Stimulated activated CD4-positive, alpha-beta T cell treated with anti-CD3 and anti-CD28 coated beads, TNF-alpha, amount 100 ng/mL, for 4 hours (primary cell): ENCODE measurements around the gene EEF1AKMT3.

Source experiments
- DNase-seq, 3 experiments: peaks; one replicate each; pipeline ENCODE4 v3.0.0-alpha.2; 2020; ENCODE audit warnings: low read depth in 3 of 3

EEF1AKMT3 gene

DNA sequence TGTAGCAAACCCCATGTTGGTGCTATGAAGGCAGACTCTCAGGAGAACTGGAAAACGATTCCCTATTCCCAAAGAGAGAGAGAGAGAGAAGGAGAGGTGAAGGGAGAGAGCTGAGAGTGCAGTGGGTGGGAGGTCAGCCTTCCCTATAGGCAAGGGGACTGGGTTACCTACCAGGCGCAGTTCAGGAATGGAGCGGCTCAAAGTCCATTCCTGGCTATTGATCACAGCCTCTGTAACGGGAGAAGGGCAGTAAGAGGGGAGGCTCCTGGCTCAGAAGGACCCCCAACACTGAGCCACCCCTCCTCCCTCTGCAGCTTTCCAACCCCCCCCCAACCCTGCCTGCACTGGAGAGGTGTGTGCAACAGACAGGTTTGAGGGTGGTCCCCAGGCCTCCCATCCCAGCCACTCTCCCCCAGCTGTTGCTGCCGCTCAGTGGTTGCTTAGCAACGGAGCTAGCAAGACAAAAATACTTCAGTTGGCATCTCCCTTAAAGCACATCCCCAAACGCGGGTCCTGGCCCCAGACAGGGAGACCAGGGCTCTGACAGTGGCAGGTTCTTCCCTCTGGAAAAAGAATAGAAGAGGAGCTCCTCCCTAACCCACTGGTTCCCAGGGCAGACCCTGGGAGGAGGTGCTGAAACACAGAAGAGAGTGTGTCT lies 37.1 kb upstream of the EEF1AKMT3 start:
- DNase-seq: no peak

DNA sequence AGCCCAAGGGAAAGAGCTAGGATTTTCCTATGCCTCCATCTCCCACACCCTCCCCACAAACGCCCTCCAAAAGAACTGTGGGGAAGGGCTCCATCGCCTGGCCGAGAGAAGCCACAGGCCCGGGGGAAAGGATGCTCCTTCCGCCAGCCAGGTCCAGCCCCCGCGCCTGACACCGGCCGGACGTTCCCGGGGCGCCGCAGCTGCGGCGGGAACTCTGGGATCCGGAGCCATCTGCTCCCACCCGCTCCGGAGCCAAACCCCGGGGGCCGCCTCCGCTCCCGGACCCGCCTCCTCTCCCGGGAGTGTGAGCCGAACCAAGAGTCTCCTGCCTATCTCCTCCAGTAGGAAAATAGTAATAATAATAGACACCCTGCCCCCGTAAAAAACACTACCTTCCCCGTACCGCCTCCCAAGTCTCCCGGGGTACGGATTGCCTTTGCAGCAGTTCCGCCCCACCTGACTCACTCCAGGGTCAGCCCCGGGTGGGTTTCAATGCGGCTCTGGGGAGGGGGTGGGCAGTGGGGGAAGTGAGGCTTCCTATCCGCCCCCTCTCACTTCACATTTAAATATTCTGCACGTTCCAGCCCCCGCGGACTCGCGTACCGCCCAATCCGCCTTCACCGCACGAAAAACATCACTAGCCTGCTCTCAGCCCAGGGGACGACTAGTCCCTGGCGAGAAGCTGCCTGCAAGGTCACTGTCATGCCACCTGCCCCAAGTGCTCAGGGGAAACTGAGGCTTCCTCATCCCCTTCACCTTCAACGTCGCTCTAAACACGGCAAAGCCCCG lies 36.3 kb upstream of the EEF1AKMT3 start:
- DNase-seq: no peak

DNA sequence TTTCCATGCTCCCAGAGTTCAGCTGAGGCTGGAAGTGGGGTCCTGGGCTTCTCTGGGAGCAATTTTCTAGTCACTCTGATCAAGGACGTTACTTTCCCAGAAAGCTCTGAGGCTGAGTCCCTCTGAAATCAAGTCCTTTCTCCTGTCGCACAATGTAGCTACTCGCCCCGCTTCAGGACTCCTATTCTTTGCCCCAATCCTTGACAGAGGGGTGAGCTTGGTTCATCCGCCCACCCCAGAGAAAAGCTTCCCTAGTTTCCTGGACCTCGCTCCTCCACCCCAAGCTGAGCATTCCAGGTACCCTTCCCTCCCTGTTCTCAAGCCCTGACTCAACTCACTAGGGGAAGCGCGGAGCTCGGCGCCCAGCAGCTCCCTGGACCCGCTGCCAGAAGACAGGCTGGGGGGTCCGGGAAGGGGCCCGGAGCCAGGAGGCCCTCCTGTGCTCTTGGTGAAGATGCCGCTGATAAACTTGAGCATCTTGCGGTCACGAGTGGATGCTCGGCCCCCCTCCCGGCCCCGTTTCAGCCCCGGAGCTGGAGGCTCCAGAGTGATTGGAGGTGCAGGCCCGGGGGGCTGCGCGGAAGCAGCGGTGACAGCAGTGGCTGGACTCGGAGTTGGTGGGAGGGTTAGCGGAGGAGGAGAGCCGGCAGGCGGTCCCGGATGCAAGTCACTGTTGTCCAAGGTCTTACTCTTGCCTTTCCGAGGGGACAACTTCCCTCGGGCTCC lies 35.5 kb upstream of the EEF1AKMT3 start:
- DNase-seq: no peak

DNA sequence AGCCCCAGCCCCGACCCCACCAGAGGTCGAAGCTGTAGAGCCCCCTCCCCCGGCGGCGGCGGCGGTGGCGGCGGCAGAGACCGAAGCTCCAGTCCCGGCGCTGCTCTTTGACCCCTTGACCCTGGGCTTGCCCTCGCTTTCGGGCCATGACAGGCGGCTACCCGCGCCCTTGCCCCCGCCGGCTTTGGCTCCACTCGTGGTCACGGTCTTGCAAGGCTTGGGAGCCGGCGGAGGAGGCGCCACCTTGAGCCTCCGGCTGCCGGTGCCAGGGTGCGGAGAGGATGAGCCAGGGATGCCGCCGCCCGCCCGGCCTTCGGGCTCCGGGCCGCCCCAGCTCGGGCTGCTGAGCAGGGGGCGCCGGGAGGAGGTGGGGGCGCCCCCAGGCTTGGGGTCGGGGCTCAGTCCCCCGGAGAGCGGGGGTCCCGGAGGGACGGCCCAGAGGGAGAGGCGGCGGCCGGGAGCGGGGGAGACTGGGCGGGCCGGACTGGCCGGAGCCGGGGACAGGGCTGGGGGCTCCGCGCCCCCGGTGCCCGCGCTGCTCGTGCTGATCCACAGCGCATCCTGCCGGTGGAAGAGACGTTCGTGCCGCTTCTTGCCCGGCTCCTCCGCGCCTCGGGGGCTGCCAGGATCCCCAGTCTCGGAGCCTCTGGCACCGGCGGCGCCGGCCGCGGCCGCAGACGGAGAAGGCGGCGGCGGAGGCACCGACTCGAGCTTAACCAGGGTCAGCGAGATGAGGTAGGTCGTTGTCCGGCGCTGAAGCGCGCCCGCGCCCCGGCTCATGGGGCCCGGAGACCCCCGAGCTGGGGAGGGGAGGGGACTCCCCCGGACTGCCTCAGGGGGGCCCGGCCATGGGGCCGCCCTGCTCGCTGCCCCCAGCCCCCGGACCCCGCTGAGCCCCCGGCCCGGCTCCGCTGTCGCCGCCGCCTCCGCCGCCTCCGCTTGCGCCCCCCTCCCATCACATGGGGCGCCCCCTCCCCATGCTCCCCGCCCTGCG lies 34.6 kb upstream of the EEF1AKMT3 start:
- DNase-seq: no peak

DNA sequence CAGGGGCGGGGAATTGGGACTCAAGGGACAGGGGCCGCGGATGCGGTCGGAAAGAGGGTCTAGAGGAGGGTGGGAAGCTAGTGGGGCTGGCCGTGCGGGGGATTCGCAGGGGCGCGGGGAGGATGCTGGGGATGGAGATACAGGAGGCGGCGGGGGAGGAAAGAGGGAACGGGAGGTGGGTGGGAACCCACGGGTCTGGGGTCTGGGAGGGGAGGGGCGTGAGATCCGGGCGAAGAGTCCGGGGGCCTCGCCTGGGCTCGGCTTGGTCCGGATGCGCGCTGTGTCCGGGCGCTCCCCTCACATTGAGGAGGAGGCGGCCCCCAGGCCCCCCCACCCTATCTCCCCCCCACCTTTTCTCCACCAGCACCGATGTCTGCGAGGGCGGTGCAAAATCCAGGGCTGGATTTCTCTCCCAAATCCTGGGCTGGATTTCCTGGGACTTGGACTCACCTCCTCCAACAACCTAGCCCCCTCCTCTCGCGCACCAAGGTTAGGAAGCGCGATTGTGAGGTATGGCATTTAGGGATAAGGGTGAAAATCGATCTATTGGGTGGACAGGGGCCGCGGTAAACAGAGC lies 33.7 kb upstream of the EEF1AKMT3 start, which contains the start of gene AGAP2:
AGAP2 (minus strand) TSS at position 82 of the 577 bp plus-strand sequence. CDS start 496 bp downstream, outside the sequence.
- no peak for DNase-seq

DNA sequence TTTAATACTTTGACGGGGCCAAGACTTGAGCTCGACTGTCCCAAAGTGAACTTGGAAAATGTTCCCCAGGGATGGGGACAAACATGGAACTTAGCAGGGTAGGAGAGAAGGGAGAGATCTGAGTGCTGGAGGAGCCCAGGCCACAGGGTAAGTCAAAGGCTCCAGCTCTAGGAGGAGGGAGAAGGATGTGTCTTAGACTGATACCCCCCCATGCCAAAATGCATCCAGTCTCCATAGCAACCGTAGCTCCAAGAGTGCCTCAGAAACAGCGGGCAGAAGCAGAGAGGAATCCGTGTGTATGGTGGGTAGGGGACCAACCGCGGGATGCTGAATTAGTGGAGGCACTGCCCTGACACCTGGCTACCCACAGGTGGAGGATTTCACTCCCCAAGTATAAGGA lies 33.0 kb upstream of the EEF1AKMT3 start:
- DNase-seq: no peak

DNA sequence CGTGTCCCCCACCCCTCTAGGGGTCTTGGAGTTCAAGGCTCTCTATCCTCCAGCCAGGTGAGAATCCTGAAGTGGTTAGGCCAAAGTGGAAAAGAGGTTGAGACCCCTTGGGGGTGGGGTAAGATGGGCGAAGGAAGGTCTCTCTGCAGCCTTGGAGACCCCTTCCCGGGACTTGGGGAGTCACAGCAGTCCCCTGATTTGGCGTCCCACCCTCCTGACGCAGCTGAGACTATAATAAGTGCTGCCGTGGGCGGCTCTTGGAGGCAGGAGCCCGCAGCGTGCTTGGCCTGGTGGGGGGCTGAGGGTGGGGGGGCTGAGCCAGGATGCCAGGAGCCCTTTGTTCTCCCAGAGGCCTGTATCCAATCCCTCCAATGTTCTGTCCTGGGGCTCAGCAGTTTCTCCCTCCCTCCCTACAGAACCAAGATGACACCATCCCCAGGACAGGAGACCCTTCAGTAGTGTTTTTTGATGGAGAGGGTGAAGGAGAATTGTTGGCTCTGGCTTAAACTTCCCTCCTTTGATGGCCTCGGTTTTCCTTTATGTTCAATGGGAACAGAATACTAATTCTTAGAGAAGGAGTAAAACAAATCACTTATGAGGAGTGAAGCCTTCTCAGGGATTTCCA lies 32.4 kb upstream of the EEF1AKMT3 start:
- DNase-seq: no peak

DNA sequence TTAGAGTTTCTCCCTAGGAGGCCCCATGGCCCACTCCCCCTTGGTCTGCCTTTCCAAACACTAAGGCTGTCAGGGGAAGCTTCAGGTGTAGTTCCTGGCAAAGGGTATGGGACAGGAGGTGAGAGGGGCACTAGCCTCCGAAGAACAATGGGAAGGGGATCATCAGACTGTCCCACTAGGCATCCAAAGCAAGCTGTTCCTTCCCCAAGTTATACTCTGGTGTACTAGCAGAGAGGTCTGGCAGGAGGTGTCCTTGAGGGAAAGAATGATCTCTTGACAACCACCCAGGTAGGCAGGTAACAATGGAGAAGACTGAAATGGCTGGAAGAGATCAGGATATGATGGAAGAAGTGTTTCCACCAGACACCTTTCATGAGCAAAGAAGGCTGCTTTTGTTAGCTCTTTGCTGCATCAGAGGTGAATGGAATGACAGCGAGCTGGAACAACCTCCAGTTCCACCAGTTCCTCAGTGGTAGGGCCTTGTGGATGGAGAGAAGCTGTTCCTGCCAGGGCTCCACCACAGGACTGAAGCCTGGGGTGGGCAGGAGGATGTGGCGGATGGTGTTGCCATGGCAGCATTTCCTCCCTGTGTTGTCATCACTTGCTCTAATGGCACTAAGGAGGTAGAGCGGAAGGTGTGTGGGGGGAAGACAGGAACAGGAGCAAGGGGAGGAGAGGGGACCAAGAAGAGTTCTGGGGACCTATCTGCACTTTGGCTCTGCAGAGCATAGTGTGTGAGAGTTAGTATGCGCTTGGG lies 31.6 kb upstream of the EEF1AKMT3 start:
- DNase-seq: peak in 2 of 3 experiments; percentile 54 to 63

DNA sequence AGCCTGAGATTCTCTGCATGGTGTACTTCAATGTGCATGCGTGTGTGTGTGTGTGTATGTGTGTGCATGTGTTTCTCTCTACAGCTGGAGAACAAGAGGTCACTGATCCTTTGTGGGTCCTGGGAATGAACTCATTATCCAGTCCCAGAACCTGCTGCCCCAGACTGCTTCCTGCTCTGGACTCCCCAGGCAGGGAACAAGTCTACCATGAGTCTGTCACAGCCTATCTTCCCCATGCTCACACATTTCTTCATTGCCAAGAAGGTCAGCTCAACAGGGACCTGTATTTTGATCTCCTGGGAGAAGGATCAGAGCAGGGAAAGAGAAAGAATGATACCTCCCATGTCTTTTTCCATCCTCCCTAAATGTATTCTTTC lies 31.0 kb upstream of the EEF1AKMT3 start:
- DNase-seq: no peak

DNA sequence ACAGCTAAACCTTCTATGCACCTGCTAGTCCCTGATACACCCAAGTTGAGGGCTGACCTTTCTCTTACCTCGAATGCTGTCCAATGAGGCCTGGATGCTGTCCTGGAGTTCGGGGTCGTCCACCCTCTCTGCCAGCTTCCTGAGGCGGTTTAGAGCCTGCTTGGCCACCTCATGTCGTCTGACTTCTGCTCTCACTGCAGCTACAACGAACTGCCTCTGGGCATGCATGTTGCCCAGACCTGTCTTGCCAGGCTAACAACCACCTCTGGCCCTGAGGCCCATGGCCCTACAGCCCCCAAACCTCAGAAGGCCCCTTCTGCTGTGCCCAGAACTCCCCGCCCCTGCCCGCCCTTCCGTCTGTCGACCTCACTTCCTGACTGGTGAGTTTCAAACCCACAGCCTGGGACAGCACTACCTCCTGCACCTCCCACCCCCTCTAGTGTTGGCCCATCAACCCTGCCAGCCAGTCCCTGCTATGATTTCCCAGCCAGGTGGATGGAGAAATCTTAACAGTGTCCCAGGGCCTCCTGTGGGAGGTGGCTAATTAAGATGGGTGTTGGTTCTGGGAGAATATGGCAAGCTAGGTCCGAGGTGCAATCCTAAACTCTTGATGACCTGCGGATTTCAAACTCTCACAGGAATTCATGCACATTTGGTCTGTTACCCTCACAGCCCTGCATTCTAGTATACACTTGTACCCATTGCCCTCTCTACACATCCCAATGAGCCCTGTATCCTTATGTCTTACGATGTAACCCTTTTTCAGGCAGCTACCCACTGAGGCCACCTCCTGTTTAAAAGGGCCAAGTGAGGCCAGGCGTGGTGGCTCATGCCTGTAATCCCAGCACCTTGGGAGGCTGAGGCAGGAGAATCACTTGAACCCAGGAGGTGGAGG lies 30.3 kb upstream of the EEF1AKMT3 start:
- DNase-seq: peak; percentile 55 to 69 (median 60)

DNA sequence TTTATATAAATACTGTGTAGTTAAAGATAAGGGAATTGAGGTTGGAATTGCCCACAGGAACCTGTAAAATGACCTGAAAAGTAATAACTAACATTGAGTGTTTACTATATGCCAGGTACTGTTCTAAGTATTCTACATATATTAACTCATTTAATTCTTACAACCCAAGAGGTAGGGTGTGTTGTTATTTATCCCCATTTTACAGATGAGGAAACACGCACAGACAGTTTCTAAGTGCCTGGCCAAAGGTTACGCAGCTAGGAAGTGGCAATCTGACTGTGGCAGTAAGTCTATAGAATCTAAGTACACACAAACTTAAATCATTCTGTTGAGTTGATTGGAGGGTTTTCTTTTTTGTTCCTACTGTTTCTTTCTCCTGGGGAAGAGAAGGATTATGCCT lies 28.6 kb upstream of the EEF1AKMT3 start:
- DNase-seq: no peak

DNA sequence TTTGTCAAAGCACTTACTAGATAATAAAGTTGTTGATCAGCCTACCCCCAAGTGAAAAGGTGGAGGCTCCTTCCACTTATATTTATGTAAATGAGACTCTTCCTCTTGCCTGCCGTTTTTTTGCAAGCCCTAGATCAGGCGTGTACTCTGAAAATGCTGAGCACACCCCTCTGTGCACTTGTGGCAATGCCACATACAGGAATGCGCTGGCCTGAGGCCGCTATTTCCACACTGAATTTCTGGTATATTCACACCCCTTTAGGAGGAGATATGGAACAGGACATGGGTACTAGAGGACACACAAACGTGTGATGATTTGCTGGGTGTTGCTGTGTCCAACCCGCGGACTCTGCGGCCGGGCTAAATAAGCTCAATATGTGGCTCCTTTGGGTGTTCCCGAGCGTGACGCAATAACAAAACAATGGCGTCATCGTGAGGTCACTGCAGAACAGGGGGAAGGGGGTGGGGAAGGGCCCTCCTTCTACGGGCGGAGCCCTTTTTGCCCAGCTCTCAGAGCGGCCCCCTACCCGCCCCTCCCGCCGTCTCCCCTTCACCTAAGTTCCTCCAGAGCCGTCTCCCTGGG lies 28.1 kb upstream of the EEF1AKMT3 start:
- peak in 2 of 3 experiments; percentile 53 to 59 for DNase-seq

DNA sequence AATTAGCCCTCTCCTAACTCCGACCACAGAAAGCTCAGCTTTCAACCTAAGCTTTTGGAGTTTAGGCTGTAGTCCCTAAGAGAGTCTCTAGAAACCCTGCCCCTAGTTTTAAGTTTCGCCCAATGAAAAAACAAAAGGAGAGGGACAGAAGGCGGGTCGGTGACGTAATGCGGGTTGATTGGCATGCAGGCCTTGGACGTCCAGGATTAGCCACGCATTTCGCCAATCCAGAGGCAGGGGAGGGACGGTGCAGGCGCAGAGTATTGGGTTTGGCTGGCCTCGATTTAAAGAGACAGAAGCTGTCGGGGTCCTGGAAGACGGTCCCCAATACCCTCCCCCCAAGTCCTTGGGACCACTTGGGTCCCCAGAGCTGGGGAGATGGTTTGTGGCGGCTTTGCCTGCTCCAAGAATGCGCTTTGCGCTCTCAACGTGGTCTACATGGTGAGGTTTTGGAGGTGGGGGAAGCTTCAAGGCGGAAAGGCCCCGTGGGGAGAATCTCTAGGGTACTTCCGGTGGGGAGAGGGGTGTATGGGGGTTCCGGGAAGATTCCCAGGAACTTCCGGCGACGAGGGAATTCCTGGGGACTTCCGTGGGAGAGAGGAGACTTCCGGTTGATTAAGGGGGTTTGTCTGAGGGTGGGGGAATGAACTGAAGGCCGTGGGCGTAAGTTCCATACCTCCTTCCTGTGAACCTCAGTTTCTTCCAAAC lies 27.5 kb upstream of the EEF1AKMT3 start, which contains the start of gene TSPAN31:
TSPAN31 (plus strand) TSS at position 263 of the 708 bp plus-strand sequence; CDS start at position 379, 116 bp downstream.
- peak; percentile 84 to 88 (median 86) for DNase-seq

DNA sequence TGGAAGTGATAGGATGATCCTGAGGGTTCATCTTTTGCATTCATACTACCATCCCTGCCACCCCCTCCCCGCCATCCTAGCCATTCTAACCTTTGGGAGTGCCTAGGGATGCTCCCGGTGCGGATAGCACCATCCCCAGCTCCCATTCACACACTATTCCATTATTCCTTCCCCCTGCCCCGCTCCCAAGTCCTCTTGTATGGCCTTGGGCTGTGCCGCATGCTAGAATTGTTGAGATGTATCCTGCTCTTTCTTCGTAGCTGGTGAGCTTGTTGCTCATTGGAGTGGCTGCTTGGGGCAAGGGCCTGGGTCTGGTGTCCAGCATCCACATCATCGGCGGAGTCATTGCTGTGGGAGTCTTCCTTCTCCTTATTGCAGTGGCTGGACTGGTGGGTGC lies 26.9 kb upstream of the EEF1AKMT3 start:
- DNase-seq: no peak

DNA sequence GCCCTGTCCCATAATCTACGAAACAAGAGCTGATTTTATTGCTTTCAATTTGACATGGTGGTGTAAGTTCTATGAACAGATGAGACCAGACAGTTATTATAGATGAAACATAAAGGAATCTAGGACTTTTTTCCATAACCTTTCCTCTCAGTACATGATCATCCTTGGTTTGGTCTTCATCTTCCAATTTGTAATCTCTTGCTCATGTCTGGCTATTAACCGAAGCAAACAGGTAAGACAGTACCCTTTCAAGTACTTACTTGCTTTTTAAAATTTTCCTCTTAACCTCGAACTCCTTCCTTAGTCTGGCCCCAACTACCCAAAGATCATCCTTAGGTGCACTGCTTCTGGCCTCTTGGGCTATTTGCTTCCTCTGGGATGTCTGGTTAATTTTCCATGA lies 26.4 kb upstream of the EEF1AKMT3 start:
- DNase-seq: no peak

DNA sequence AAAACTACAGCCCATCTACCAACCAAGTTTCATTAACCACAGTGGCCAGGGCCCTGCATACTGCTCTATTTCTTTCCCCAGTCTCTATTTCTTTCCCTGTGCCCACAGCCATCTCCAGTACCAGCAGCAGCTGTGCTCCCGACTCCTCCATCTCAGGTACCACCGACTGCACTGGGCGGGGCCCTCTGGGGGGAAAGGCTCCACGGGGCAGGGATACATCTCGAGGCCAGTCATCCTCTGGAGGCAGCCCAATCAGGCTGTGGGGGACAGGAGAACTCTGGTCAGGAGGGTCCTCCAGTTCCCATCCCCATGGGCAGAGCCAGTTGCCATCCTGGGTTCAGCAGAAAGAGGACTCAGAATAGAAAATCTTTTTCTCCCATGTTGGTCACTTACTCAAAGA lies 23.4 kb upstream of the EEF1AKMT3 start:
- no peak for DNase-seq
